A549 (cell line): ENCODE measurements around the gene RASGRP2. TPM values are rescaled to one million over a fixed set of nuclear protein-coding genes. Genes with fewer than 3 reads are reported as not detected.

ENCODE experiments used
- ATAC-seq, 2 experiments: fragments of 200-7000 bp in 1 of 2; fragments of >200 bp in 1 of 2; cut with Nextera tagmentation in 1 of 2; cut with Tn5 transposase in 1 of 2; 3 replicates each; pipeline versions ENCODE4 v1.8.0 to v1.9.1; 2018 to 2020; ENCODE audit warnings: mild to moderate bottlenecking in 1 of 2, moderate library complexity in 1 of 2
- CTCF ChIA-PET: fragments of 300-600 bp; sonication (Branson Sonifier 250); formaldehyde crosslinking; extraction: SDS; loops from one replicate; lab custom pipeline; 2021; ENCODE audit warnings: antibody characterized with exemption, inconsistent platforms; lab: Yijun Ruan, JAX
- POLR2A ChIA-PET: fragments of 350-600 bp; formaldehyde crosslinking; extraction: SDS; loops from one replicate; lab custom pipeline; 2021; ENCODE audit warnings: antibody characterized with exemption, inconsistent platforms; lab: Yijun Ruan, JAX
- DNase-seq, 2 experiments: peaks; one replicate each; pipeline versions ENCODE4 v3.0.0 to v3.0.0-alpha.2; 2011 to 2016; ENCODE audit warnings: low read depth in 1 of 2, low spot score in 1 of 2
- FAIRE-seq: peaks from 2 replicates; lab custom pipeline; 2011; peaks lifted over from hg19 to GRCh38; lab: Jason Lieb, UNC
- H3K27ac ChIP-seq, 2 experiments: fragments of >200 bp; sonication (Bioruptor Twin); formaldehyde crosslinking; 3 replicates each; pipeline ENCODE4 v1.5.1; 2016 to 2017
- H3K4me1 ChIP-seq: fragments of >200 bp; sonication (Bioruptor Twin); formaldehyde crosslinking; 3 replicates; pipeline ENCODE4 v1.6.1; 2016
- H3K4me2 ChIP-seq: fragments of >200 bp; sonication (Bioruptor Twin); formaldehyde crosslinking; 3 replicates; pipeline ENCODE4 v1.6.1; 2016
- H3K4me3 ChIP-seq: fragments of >200 bp; sonication (Bioruptor Twin); formaldehyde crosslinking; 3 replicates; pipeline ENCODE4 v1.5.1; 2016
- H3K9me3 ChIP-seq: fragments of >200 bp; sonication (Bioruptor Twin); formaldehyde crosslinking; 3 replicates; pipeline ENCODE4 v1.6.1; 2016
- BHLHE40 ChIP-seq: IDR thresholded peaks from 2 replicates; pipeline ENCODE4 v1.6.1; 2012; ENCODE audit warnings: low read depth, low read length, inconsistent platforms
- CBX2 ChIP-seq: fragments of 200-600 bp; sonication (generic); IDR thresholded peaks from 2 replicates; pipeline ENCODE4 v1.6.1; 2016; ENCODE audit warnings: low read depth, mild to moderate bottlenecking, borderline replicate concordance
- CBX8 ChIP-seq: fragments of 200-600 bp; sonication (generic); IDR thresholded peaks from 2 replicates; pipeline ENCODE4 v1.6.1; 2016
- CEBPB ChIP-seq, 2 experiments: fragments of >200 bp in 1 of 2; sonication (Bioruptor Twin) in 1 of 2; formaldehyde crosslinking in 1 of 2; IDR thresholded peaks; 2 replicates each; pipeline ENCODE4 v1.6.1; 2012 to 2016
- CHD2 ChIP-seq: fragments of 150-350 bp; IDR thresholded peaks from 2 replicates; pipeline ENCODE4 v1.6.1; 2014; ENCODE audit warnings: low read length; ENCODE audit not compliant: partially characterized antibody
- CTCF ChIP-seq: fragments of >200 bp; sonication (Bioruptor Twin); formaldehyde crosslinking; IDR thresholded peaks from 3 replicates; pipeline ENCODE4 v1.5.1; 2016
- EHMT2 ChIP-seq: fragments of 200-600 bp; sonication (generic); IDR thresholded peaks from 2 replicates; pipeline ENCODE4 v1.6.1; 2016; ENCODE audit warnings: antibody characterized with exemption, low read depth, mild to moderate bottlenecking, moderate library complexity
- ESRRA ChIP-seq: fragments of 150-350 bp; IDR thresholded peaks from 2 replicates; pipeline ENCODE4 v1.6.1; 2014; ENCODE audit warnings: mild to moderate bottlenecking, low read length, borderline replicate concordance
- FOSB ChIP-seq: fragments of 250-450 bp; sonication (Bioruptor Pico); IDR thresholded peaks from 2 replicates; pipeline ENCODE4 v1.5.0; 2020; ENCODE audit warnings: mild to moderate bottlenecking, moderate library complexity
- FOSL2 ChIP-seq, 2 experiments: fragments of 450-650 bp in 1 of 2; fragments of >200 bp in 1 of 2; sonication (Bioruptor Twin) in 1 of 2; formaldehyde crosslinking; IDR thresholded peaks; 2 replicates each; pipeline versions ENCODE4 v1.5.0 to v1.6.1; 2016 to 2020; ENCODE audit warnings: mild to moderate bottlenecking in 1 of 2, moderate library complexity in 1 of 2
- FOXS1 ChIP-seq: fragments of 250-450 bp; sonication (Bioruptor Pico); IDR thresholded peaks from 2 replicates; pipeline ENCODE4 v1.5.0; 2020; ENCODE audit warnings: mild to moderate bottlenecking, moderate library complexity
- HDAC2 ChIP-seq: fragments of 200-600 bp; sonication (generic); IDR thresholded peaks from 2 replicates; pipeline ENCODE4 v1.6.1; 2016
- HEYL ChIP-seq: fragments of 250-450 bp; sonication (Bioruptor Pico); IDR thresholded peaks from 2 replicates; pipeline ENCODE4 v1.8.0; 2021; ENCODE audit warnings: mild to moderate bottlenecking, moderate library complexity
- HOXA7 ChIP-seq: fragments of 250-450 bp; sonication (Bioruptor Pico); IDR thresholded peaks from 2 replicates; pipeline ENCODE4 v1.5.0; 2020; ENCODE audit warnings: mild to moderate bottlenecking, moderate library complexity
- HOXB13 ChIP-seq: fragments of 250-450 bp; sonication (Bioruptor Pico); IDR thresholded peaks from 2 replicates; pipeline ENCODE4 v1.5.0; 2020; ENCODE audit warnings: low read depth, mild to moderate bottlenecking, moderate library complexity
- JUN ChIP-seq, 2 experiments: fragments of >200 bp; sonication (Bioruptor Twin); formaldehyde crosslinking; IDR thresholded peaks; 2 replicates in 1 of 2; 3 replicates in 1 of 2; pipeline ENCODE4 v1.6.1; 2016 to 2017
- JUNB ChIP-seq: fragments of >200 bp; sonication (Bioruptor Twin); formaldehyde crosslinking; IDR thresholded peaks from 2 replicates; pipeline ENCODE4 v1.6.1; 2016
- MAFK ChIP-seq: fragments of 450-650 bp; IDR thresholded peaks from 2 replicates; pipeline ENCODE4 v1.6.1; 2014; ENCODE audit not compliant: partially characterized antibody
- MYC ChIP-seq: IDR thresholded peaks from 2 replicates; pipeline ENCODE4 v1.6.1; 2012; ENCODE audit warnings: mild to moderate bottlenecking, inconsistent platforms, low read length, improper control_type of control experiment, borderline replicate concordance
- POLR2A ChIP-seq: IDR thresholded peaks from 2 replicates; pipeline ENCODE4 v1.6.1; 2012; ENCODE audit warnings: mild to moderate bottlenecking, low read length
- POLR2AphosphoS2 ChIP-seq: conservative IDR thresholded peaks from 2 replicates; pipeline ENCODE4 v1.6.1; 2012; ENCODE audit warnings: low read length, improper control_type of control experiment, inconsistent platforms
- RCOR1 ChIP-seq: fragments of 150-350 bp; IDR thresholded peaks from 2 replicates; pipeline ENCODE4 v1.6.1; 2014; ENCODE audit warnings: antibody characterized with exemption, low read length, low read depth
- SREBF2 ChIP-seq: fragments of 450-650 bp; IDR thresholded peaks from 2 replicates; pipeline ENCODE4 v1.6.1; 2014; ENCODE audit warnings: mild to moderate bottlenecking, moderate library complexity
- TFCP2L1 ChIP-seq: fragments of 250-450 bp; sonication (Bioruptor Pico); IDR thresholded peaks from 2 replicates; pipeline ENCODE4 v1.5.0; 2021; ENCODE audit warnings: mild to moderate bottlenecking
- TP53 ChIP-seq: fragments of 250-450 bp; sonication (Bioruptor Pico); IDR thresholded peaks from 2 replicates; pipeline ENCODE4 v1.5.0; 2021; ENCODE audit warnings: mild to moderate bottlenecking, moderate library complexity
- ZSCAN20 ChIP-seq: fragments of 250-450 bp; sonication (Bioruptor Pico); IDR thresholded peaks from 2 replicates; pipeline ENCODE4 v1.8.0; 2022; ENCODE audit warnings: mild to moderate bottlenecking, moderate library complexity
- WGBS: methylation state at CpG from one replicate; pipeline ENCODE4 v1.1.6; 2017; ENCODE audit errors: missing lambda C conversion rate; 5-methylcytosine and 5-hydroxymethylcytosine counted together
- polyA plus RNA-seq, 4 experiments: library from polyadenylated mRNA; depleted of rRNA in 3 of 4; stranded (reverse); fragments of >200 nt; fragmentation: RNase III in 1 of 4; extraction: RNeasy Plus Mini Kit Qiagen cat#74134 plus additional on column Dnase treatment in 1 of 4; gene quantifications; 2 replicates in 3 of 4; 3 replicates in 1 of 4; pipeline ENCODE4 v1.2.3, GENCODE V29; 2011 to 2017
- TF ChIP-seq, protein P1 (sequence below): IDR thresholded peaks from 2 replicates; pipeline ENCODE4 v1.6.1; 2012; ENCODE audit warnings: low read depth, borderline replicate concordance
- TF ChIP-seq, protein P2 (sequence below): fragments of 150-350 bp; IDR thresholded peaks from 2 replicates; pipeline ENCODE4 v1.6.1; 2014; ENCODE audit warnings: low read depth, mild to moderate bottlenecking, low read length

Gene RASGRP2
- polyA plus RNA-seq, 2 of the 4 experiments (the other 2 are of a cell fraction) = 0.88 to 0.89 TPM

GRCh38 chr11:64718084-64718779 is 25.7 kb downstream of the RASGRP2 start:
- CTCF ChIA-PET = interaction anchor here (1.4 to 8.1 kb wide), 8 partner anchors 9 to 229 kb away, joined by 3 to 48 read pairs (median 5); no protein-coding TSS in a partner anchor
- WGBS = 60% methylated on average over 15 of the region's 15 CpGs
- Histone ChIP-seq H3K4me3 (no peak overlapping the region), H3K4me1 (peaks cover 3% of the 10 kb centered on the region; the same call in 1 of the 3 replicates), H3K27ac (no peak overlapping the region), H3K9me3 (no peaks in the 10 kb centered on the region)
- ATAC-seq (no peak), DNase-seq (no peak), FAIRE-seq (no peak)
- POLR2A ChIA-PET = no interaction called here
- no peak for TF ChIP-seq SREBF2
- no peak for TF ChIP-seq MAFK
- no peak for TF ChIP-seq EHMT2
- TF ChIP-seq, all 56 proteins: peak for 0
- no peak overlapping the region for H3K4me2 ChIP-seq

DNA sequence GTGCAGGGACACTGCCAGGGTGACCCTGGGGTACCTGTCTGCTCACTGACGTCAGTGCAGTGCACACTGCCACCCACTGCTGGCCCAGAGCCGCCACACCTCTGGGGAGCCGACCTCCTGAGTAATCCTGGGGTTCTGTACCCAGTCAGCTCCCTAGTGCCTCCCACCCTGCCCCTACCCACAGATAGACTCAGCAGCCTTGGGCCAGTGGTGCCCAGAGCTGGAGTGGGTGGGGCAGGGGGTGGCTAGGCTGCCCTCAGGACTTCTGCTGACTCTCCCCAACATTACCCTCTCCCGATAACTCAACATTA is 26.7 kb downstream of the RASGRP2 start:
- DNase-seq (no peak), FAIRE-seq (no peak), ATAC-seq (no peak; a peak in 1 of 6 replicates)
- ChIA-PET CTCF (interaction anchor here (0.6 to 8.1 kb wide), 7 partner anchors 9 to 262 kb away, joined by 3 to 48 read pairs (median 6); partner anchors contain the start of gene RASGRP2), POLR2A (no interaction called here)
- Histone ChIP-seq H3K9me3 (no peaks in the 10 kb centered on the region), H3K4me3 (no peak overlapping the region), H3K27ac (no peak overlapping the region), H3K4me1 (peaks cover 4% of the 10 kb centered on the region; the same call in 1 of the 3 replicates), H3K4me2 (no peak overlapping the region)
- 91% methylated on average over 1 of the region's 4 CpGs for WGBS
- TF ChIP-seq HDAC2 (no peak), MYC (no peak), RCOR1 (no peak), CBX2 (no peak), CEBPB (IDR thresholded peaks at IDR 0.05) (no peak), BHLHE40 (no peak), JUNB (no peak), POLR2A (no peak), CHD2 (no peak), SREBF2 (no peak), FOSB (CRISPR knock-in tag) (no peak), CBX8 (no peak), HEYL (CRISPR knock-in tag) (no peak)

- WGBS = 45% methylated on average over 21 of the region's 21 CpGs
- ATAC-seq (peak in 1 of 2 experiments; percentile 20; a peak in 3 of 6 replicates), FAIRE-seq (no peak), DNase-seq (no peak)
- Histone ChIP-seq H3K4me1 (peaks cover 4% of the 10 kb centered on the region; the same call in 1 of the 3 replicates), H3K4me3 (no peak overlapping the region), H3K9me3 (no peaks in the 10 kb centered on the region), H3K4me2 (no peak overlapping the region), H3K27ac (no peak overlapping the region)
- no peak for TF ChIP-seq HEYL (CRISPR knock-in tag)
- TF ChIP-seq MYC = no peak
- no peak for TF ChIP-seq ESRRA
- no peak for TF ChIP-seq EHMT2
- TF ChIP-seq, protein P1, sequence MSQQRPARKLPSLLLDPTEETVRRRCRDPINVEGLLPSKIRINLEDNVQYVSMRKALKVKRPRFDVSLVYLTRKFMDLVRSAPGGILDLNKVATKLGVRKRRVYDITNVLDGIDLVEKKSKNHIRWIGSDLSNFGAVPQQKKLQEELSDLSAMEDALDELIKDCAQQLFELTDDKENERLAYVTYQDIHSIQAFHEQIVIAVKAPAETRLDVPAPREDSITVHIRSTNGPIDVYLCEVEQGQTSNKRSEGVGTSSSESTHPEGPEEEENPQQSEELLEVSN = no peak
- TF ChIP-seq, protein P2, sequence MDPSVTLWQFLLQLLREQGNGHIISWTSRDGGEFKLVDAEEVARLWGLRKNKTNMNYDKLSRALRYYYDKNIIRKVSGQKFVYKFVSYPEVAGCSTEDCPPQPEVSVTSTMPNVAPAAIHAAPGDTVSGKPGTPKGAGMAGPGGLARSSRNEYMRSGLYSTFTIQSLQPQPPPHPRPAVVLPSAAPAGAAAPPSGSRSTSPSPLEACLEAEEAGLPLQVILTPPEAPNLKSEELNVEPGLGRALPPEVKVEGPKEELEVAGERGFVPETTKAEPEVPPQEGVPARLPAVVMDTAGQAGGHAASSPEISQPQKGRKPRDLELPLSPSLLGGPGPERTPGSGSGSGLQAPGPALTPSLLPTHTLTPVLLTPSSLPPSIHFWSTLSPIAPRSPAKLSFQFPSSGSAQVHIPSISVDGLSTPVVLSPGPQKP = no peak
- no peak for TF ChIP-seq FOXS1
- no peak for TF ChIP-seq TP53
- TF ChIP-seq FOSL2 (IDR thresholded peaks at IDR 0.05) = no peak
- TF ChIP-seq FOSL2 (CRISPR knock-in tag; IDR thresholded peaks at IDR 0.05) = no peak
- no peak for TF ChIP-seq HOXB13 (CRISPR knock-in tag)
- TF ChIP-seq HOXA7 (CRISPR knock-in tag) = no peak
- no peak for TF ChIP-seq CEBPB (IDR thresholded peaks at IDR 0.05)
- TF ChIP-seq ZSCAN20 (CRISPR knock-in tag) = no peak
- TF ChIP-seq POLR2AphosphoS2 = no peak
- no peak for TF ChIP-seq TFCP2L1 (CRISPR knock-in tag)
- no peak for TF ChIP-seq CTCF
- TF ChIP-seq JUN (IDR thresholded peaks at IDR 0.05) = no peak
- POLR2A ChIA-PET = no interaction called here
- CTCF ChIA-PET = interaction anchor here (0.6 to 8.1 kb wide), 10 partner anchors 8 to 262 kb away, joined by 3 to 48 read pairs (median 4); partner anchors contain the start of gene RASGRP2
These were observed 27.3 kb downstream of the RASGRP2 start for GRCh38 chr11:64716473-64717267.
